DMS 273 treated with DMSO at 0.1 percent for 48 hours (cell line): Measurements from ENCODE around the gene ZMYND8.
"Not testable (repeated sequence)": the region's sequence is repeated elsewhere in the genome, so short reads cannot be mapped to it uniquely, and the experiment has no call there.

ENCODE experiments used
- DNase-seq: peaks from one replicate; lab custom pipeline; 2025; lab: John Stamatoyannopoulos, UW

Gene ZMYND8

GRCh38 chr20:47356526-47357295 is at the start of gene ZMYND8:
ZMYND8 (minus strand) TSS chr20:47356699; CDS start chr20:47356670, 29 bp downstream.
- peak; percentile 77 for DNase-seq

- no peak for DNase-seq
Observed at GRCh38 chr20:47405775-47406325, 49.4 kb upstream of the ZMYND8 start.

DNA sequence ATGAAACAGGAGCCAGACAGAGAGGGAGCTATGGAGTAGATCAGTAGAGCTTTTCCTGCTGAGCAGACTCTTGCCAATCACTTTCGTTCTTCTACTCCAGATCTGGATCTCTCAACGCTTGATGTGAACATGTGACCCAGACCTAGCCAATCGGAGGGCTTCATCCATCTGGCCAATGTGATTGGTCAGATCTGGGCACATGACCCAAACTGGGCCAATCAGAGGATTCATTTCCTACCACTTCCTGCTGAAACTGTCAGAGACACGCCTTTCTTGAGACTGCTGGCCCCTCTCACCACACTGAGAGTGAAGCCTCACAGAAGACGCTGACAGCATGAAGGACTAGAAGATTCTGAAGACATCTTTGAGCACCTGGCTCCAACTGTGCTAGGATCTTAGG is 44.2 kb upstream of the ZMYND8 start:
- DNase-seq: no peak

- no peak for DNase-seq
Observed at GRCh38 chr20:47397652-47398301, 41.3 kb upstream of the ZMYND8 start.

DNA sequence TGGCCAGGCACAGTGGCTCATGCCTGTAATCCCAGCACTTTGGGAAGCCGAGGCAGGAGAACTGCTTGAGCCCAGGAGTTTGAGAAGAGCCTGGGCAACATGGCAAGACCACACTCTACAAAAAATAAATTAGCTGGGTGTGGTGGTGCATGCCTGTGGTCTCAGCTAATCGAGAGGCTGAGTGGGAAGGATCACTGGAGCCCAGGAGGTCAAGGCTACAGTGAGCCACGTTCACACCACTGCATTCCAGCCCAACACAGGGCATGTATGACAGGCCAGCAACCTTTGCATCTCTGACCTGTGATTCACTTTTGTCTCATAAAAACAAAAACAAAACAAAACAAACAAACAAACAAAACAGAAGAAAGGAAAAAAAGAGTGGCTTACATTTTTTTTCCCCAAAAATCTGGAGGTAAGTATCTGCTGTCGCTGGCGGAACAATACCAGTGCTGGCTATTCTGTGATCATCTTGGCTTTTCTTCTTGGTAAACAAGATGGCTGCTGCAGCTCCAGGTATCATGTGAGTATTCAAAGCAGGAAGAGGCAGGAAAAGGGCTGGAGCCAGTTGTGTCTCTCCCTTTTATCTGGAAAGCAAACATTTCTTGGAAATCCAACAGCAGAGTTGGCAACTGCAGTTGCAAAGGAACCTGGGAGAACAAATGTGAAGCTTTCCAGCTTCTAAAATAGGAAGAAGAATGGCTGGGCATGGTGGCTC is 40.4 kb upstream of the ZMYND8 start:
- no peak for DNase-seq

GRCh38 chr20:47393796-47394514 is 37.5 kb upstream of the ZMYND8 start:
- not testable (repeated sequence) for DNase-seq

DNA sequence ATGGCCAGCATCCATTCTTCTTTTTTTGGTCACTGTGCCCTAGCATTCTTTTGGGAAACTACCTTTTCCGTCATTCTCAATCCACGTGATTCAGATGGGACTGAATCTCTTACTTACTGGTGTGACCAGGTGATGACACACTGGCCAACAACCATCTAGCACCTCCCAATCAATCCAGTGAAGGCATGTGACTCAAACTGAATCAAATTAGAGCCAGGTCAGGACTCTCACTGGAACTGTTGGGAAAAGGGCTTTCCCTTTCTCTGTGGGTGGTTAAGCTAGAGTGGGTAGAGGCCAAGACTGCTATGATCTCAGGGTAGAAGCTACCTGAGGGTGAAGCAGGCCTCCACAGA is 36.2 kb upstream of the ZMYND8 start:
- no peak for DNase-seq

GRCh38 chr20:47392015-47392720 is 35.7 kb upstream of the ZMYND8 start:
- peak; percentile 12 for DNase-seq

DNA sequence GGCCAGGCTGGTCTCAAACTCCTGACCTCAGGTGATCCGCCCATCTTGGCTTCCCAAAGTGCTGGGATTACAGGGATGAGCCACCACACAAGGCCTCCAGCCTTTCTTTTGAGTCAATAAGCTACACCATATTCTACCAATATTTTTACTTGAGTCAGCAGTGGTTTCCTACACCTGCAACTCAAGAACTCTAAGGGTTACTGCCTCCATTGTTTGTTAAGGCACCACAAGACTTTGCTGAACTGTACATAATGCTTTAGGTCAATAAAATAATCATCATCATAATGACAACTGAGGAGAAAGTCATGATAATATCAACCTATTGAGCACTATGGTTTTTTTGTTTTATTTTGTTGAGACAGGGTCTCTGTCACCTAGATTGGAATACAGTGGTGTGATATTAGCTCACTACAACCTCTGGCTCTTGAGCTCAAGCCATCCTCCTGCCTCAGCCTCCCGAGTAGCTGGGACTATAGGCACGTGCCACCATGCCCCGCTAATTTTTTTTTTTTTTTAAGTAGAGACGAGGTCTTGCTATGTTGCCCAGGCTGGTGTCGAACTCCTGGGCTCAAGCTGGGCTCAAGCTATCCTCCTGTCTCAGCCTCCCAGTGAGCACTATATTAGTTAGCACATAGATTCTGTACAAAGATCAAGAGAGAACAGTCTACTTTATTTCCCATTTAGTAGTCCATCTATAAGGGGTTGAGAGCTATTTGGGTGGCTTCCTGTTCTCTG is 34.9 kb upstream of the ZMYND8 start:
- DNase-seq: no peak

- no peak for DNase-seq
Observed at GRCh38 chr20:47389867-47390347, 33.4 kb upstream of the ZMYND8 start.

DNA sequence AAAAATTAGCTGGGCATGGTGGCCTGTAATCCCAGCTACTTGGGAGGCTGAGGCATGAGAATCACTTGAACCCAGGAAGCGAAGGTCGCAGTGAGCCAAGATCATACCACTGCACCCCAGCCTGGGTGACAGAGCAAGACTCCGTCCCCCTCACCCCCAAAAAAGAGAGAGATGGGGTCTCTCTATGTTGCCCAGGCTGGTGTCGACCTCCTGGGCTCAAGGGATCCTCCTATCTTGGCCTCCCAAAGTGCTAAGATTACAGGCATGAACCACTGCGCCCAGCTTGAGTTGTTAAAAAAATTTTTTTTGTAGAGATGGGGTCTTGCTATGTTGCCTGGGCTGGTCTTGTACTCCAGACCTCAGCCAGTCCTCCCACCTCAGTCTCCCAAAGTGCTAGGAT is 29.5 kb upstream of the ZMYND8 start:
- DNase-seq: not testable (repeated sequence)

DNA sequence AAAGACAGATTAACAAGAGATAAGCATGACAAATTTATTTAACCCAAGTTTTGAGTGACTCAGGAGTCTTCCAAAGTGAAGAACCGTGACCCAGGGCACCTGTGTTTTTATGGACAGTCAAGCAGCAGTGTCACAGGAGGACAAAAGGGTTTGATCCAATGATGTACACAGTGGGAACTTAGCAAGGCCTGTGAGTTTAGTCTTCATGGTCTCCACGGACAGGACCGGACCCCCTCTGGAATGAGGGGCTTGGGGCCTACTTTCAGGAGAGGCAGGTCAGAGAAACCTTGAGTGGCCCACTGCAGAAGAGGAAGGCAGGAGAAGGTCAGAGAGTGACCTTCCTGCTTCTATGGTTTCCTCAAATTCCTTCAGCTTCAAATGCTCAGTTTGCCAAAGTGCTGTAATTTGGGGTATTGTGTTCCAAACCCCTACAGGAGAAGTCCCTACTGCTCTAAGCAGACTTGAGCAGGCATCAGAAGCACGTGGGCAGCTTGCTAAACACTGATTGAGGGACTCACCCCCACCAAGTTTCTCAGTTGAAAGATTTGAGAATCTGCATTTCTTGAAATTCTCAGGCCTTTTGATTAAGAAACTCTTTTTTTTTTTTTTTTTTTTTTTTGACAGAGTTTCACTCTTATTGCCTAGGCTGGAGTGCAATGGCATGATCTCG is 26.4 kb upstream of the ZMYND8 start:
- DNase-seq: no peak

GRCh38 chr20:47380481-47380880 is 24.0 kb upstream of the ZMYND8 start:
- no peak for DNase-seq

DNA sequence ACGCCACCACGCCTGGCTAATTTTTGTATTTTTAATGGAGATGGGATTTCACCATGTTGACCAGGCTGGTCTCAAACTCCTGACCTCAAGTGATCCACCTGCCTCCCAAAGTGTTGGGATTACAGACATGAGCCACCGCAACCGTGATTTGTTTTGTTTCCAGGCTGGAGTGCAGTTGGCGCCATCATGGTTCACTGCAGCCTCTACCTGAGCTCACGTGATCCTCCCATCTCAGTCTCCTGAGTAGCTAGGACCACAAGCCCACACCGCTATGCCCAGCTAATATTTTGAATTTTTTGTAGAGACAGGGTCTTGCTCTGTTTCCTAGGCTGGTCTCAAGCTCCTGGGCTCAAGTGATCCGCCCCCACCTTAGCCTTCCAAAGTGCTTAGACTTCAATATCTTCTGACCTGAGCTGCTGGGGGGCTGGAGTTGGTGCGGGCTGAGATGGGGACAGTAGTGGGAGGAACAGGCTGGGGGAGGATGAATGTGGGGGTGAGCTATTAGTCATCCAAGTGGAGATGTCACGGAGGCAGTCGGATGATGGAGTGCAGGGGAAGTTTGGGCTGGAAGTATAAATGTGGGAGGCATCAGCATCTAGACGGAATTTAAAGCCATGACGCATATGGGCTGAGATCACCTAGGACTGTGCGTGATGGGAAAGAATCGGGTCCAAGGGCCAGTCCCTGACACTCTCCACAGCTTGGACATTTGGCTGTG is 23.1 kb upstream of the ZMYND8 start:
- DNase-seq: no peak

DNA sequence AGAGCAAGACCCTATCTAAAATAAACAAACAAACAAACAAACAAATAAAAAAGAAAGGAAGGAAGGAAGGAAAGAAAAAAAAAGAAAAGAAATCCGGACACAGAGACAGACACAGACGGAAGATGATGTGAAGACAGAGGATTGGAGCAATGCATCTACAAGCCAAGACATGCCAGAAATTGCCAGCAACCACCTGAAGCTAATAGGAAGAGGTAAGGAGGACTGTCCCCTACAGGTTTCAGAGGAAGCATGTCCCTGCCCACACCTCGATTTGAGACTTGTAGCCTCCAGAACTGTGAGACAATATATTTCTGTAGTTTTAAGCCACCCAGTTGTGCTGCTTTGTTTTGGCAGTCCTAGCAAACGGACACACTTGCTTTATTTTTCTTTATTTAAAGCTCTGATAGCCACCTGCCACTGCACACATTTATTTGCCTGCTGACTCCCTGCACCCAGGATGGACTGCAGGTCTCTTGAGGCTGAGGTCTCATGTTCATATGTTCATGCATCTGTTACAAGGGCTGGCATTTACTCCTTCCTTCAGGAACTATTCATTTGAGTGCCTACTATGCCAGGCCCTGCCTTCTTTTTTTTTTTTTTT is 20.7 kb upstream of the ZMYND8 start:
- peak; percentile 53 for DNase-seq

DNA sequence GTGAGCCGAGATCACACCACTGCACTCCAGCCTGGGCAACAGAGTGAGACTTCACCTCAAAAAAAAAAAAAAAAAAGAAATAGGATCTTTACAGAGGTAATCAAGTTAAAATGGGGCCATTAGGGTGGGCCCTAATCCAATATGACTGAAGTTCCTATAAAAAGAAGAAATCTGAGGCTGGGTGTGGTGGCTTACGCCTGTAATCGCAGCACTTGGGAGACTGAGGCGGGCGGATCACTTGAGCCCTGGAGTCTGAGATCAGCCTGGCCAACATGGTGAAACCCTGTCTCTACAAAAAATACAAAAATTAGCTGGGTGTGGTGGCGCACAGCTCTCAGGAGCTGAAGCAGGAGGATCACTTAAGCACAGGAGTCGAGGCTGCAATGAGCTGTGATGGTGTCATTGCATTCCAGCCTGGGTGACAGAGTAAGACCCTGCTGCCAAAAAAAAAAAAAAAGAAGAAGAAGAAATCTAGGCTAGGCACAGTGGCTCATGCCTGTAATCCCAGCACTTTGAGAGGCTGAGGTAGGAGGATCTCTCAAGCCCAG is 19.7 kb upstream of the ZMYND8 start:
- DNase-seq: not testable (repeated sequence)

DNA sequence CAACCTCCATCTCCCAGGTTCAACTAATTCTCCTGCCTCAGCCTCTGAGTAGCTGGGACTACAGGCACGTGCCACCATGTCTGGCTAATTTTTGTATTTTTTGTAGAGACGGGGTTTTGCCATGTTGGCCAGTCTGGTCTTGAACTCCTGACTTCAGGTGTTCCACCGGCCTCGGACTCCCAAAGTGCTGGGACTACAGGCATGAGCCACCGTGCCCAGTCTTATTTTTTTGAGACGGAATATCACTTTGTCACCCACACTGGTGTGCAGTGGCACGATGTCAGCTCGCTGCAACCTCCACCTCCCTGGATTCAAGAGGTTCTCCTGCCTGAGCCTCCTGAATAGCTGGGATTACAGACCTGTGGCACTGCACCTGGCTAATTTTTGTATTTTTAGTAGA is 17.6 kb upstream of the ZMYND8 start:
- DNase-seq: not testable (repeated sequence)

- no peak for DNase-seq
Observed at GRCh38 chr20:47373206-47373733, 16.8 kb upstream of the ZMYND8 start.
